Activated T-helper 1 cell treated with Interleukin-2 at 50 U/mL for 16 hours (primary cell): ENCODE results near the gene LHX5.
"Not testable (repeated sequence)": the region's sequence is repeated elsewhere in the genome, so short reads cannot be mapped to it uniquely, and the experiment has no call there.

ENCODE experiments used
- DNase-seq: peaks from one replicate; pipeline ENCODE4 v3.0.0-alpha.2; 2020; ENCODE audit warnings: low read depth

The LHX5 gene

DNA sequence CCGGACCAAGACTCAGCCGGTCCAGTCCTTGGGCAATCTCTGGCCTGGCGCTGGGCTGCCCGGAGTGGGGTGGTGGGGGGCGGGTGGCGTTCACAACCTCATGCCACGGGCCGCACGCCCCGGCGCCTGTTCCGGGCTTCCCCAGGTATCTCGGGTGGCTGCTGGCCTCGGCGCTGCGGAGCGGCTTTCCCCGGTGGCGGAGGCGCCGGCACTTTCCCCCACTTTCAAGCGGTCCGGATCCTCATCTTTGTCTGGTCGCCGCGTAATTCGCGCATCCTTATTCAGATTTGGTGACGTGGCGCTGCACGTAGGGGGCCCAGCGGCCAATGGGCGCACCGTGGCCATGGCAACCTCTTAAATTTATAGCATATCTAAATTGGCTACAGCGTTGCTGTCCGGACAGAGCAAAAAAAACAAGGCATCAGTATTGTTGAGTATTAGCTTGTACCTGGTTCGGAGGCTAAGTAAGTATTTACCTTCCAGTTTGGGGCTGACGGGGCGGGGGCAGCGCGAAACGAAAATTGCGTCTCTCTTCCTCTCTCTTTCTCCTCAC lies at the start of gene LHX5:
Gene LHX5, minus strand, starts transcription at position 253 of the 553 bp plus-strand sequence. CDS start 373 bp downstream, outside the sequence.
- DNase-seq: no peak

DNA sequence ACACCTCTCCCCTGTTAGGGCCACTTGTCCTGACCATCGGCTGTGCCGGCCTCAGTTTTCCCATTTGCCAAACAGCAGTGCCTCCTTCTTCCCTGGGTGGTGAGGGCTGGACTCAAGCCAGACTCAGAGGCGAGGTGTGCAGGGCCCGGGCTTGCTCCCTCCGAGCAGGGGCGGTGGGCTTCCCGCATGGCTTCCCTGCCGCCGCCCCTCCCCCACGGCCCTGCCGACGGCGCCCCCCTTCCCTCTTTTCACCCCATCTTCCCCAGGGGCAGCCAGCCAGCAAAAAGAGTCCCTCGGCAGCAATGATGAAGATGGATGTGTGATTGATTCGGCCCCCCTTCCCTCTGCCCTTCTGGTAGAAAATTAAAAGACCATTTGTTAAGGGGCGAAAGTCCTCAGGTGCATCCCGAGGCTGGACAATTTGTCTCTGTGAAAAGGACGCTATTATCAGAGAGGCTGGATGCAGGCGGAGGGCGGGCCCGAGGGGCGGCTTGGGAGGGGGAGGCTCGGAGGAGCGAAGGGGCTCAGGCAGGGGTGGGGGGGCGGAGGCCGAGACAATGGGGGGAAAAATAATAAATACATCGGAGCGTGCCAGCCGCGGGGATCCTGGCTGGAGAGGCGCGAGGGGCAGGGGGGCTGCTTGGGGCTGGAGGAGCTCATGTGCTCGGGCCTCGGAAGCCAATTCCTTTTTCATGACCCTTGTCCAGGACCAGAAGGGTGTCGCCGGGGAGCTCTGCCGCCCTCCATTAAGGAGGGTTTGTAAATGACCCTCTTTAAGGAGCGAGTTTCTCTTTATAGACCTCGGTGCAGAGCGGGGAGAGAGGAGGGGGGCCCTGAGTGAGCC lies 48.0 kb upstream of the LHX5 start:
- no peak for DNase-seq

- no peak for DNase-seq
Observed at GRCh38 chr12:113515082-113515856, 43.6 kb upstream of the LHX5 start.

- DNase-seq: no peak
Observed at GRCh38 chr12:113514602-113515001, 42.9 kb upstream of the LHX5 start.

- no peak for DNase-seq
Observed at GRCh38 chr12:113512568-113512967, 40.9 kb upstream of the LHX5 start.

DNA sequence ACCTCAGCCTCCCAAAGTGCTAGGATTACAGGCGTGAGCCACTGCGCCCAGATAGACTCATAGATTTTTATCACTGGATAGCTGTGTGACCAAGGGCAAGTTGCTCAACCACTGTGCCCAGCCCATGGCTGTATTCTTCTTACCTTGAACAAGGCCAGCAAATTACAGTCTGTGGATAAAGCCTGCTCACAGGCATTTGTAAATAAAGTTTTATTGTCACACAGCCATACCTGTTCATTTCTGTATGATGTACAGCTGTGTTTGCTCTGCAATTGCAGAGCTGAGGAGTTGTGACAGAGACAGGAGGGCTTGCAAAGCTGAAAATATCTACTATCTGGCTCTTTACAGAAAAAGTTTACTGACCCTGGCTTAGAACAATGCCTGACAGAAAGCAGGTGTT lies 35.2 kb upstream of the LHX5 start:
- no peak for DNase-seq

- no peak for DNase-seq
Observed at GRCh38 chr12:113505941-113506340, 34.3 kb upstream of the LHX5 start.

DNA sequence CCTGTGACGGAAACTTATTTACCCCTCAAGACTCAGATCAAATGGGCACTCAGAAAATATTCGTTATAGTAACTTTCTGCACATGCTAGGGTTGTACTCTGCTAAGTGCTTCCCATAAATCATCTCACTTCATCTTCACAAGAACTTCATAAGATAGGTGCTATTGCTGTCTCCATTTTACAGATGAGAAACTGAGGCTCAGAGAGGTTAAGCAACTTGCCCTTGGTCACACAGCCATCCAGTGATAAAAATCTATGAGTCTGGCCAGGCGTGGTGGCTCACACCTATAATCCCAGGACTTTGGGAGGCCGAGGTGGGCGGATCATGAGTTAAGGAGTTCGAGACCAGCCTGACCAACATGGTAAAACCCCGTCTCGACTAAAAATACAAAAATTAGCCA lies 33.2 kb upstream of the LHX5 start:
- no peak for DNase-seq

- DNase-seq: no peak
Observed at GRCh38 chr12:113500782-113501311, 29.2 kb upstream of the LHX5 start.

DNA sequence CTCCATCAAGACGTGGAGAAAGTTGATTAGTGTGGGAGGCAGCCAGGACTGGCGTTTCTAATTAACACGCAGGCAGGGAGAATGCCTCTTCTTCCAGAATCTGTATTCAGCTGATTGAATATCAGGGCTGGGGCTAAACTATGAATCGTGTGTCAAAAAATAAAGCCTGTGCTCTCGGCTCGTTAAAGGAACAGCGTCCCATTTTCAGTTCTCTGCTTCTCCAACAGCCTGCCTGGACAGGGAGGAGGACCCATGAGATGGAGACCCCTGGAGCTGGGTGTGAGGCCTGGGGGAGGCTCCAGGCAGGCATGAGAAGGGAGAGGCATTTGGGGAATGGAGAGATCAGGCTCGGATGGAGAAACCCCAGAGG lies 28.6 kb upstream of the LHX5 start:
- DNase-seq: no peak

DNA sequence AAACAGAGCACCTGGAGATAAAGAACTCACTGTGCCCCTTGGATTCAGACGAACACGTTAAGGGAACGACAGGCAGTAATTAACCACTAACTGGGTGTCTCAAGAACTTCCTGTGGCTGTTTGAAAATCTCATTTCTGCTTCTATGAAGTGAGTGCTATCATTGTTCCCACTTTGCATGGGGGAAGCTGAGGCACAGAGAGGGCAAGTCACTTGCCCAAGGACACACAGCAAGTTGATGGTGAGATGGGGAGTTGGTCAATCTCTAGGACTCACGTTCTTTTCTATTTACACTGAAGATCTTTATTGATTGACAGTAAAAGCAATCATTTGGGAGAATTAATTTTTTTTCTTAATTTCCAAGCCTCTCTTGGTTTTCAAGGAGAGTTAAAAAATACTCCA lies 26.8 kb upstream of the LHX5 start:
- no peak for DNase-seq

GRCh38 chr12:113497693-113498092 lies 26.0 kb upstream of the LHX5 start:
- no peak for DNase-seq

DNA sequence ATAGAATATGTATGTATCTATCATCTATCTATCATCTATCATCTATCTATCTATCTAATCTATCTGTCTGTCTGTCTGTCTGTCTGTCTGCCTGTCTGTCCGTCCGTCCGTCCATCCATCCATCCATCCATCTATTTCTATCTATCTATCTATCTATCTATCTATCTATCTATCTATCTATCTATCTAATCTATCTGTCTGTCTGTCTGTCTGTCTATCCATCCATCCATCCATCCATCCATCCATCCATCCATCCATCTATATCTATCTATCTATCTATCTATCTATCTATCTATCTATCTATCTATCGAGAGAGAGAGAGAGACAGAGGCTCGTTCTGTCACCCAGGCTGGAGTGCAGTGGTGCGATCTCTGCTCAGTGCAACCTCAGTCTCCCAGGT lies 24.3 kb upstream of the LHX5 start:
- DNase-seq: not testable (repeated sequence)

DNA sequence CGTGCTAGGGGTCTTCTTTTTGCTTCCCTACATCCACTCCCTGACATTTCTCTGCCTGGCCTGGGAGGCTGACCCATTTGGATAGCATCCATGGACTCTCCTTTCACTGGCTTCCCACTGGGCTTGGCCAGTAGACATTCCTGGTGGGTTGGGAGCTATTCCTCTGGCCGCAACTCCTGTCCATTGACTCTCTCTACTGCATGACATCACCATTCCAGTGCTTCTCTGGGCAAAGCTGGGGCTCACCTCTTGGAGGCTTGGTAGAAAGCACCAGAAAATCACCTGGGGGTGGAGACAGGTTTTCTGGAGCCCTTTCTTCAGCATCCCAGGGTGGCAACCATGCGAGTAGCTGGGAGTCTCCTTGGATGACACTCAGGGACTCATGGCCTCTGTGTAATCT lies 16.7 kb upstream of the LHX5 start:
- no peak for DNase-seq

- no peak for DNase-seq
Observed at GRCh38 chr12:113486722-113487121, 15.1 kb upstream of the LHX5 start.

GRCh38 chr12:113485330-113485729 lies 13.7 kb upstream of the LHX5 start:
- no peak for DNase-seq

GRCh38 chr12:113482334-113482733 lies 10.7 kb upstream of the LHX5 start:
- DNase-seq: no peak

DNA sequence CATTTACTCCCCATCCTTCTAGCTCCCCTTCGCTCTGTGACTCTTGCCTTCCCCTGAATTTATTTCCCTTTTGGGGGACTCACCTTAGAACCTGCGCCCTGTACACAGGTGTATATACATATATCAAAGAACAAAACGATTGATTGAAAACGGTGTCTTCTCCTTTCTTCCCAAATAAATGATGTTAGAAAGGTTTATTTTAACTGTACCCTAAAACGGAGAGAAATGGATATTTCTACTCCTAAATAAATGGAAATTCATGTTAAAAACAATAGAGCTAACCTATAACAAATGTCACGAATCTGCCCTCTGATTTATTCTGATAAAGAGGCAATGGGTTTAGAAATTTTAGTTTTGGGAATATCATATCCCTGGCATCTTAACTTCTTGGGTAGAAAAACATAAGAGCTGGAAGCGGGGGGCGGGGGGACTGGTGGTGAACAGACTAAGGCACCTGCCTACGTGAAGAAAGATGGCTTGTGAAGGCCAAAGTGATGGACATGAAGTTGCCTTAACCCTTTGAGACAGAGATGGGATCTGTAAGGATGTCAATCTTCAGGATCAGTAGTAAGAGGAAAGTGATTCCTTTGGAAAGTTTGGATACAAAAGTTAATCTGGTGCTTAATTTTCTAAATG lies 8.8 kb upstream of the LHX5 start:
- no peak for DNase-seq

GRCh38 chr12:113479590-113480335 lies 8.1 kb upstream of the LHX5 start:
- DNase-seq: no peak

DNA sequence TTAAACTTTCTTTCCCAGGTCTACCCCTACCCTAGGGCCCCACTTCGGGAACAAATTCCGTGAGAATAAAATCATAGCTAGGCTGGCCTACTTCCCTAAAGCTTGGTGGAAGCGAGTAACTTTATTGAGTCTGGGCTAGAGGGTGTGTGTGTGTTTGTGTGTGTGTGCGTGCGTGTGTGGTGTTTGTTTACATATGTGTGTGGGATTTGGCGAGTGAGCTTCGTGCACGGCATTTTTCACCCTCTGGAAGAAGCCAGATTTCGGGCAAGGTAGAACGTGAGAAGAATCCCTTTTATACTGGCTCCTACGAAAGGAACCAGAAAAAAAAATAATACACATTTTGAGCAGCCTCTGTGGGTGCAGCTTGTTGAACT lies 7.5 kb upstream of the LHX5 start:
- no peak for DNase-seq

- DNase-seq: no peak
Observed at GRCh38 chr12:113478351-113479011, 6.8 kb upstream of the LHX5 start.
